ENCODE measurements around the gene SMARCD2. TPM values are rescaled to one million over a fixed set of nuclear protein-coding genes. Genes with fewer than 3 reads are reported as not detected.
"Not testable (repeated sequence)": the region's sequence is repeated elsewhere in the genome, so short reads cannot be mapped to it uniquely, and the experiment has no call there.

SMARCD2 gene
- total RNA-seq, 1 donor from 2014 or later, result 43.0 TPM

- no peaks in the 10 kb centered on the region for H3K36me3 Mint-ChIP-seq (ENCODE audit: low read depth)
- H3K27me3 Mint-ChIP-seq (ENCODE audit: low read depth), result peaks cover 13% of the 10 kb centered on the region
- no peak for TF ChIP-seq CTCF (conservative IDR thresholded peaks at IDR 0.05)
- no peaks in the 10 kb centered on the region for H3K4me1 Mint-ChIP-seq
- H3K9me3 Mint-ChIP-seq, result no peaks in the 10 kb centered on the region
- H3K4me3 Mint-ChIP-seq, result no peak overlapping the region
- H3K27ac Mint-ChIP-seq (ENCODE audit: unreplicated experiment), result no peak overlapping the region
- DNase-seq (ENCODE audit: low read depth, low spot score), result no peak
Measured at GRCh38 chr17:63880706-63881105, 38.2 kb upstream of the SMARCD2 start.

- peaks cover 13% of the 10 kb centered on the region for H3K27me3 Mint-ChIP-seq (ENCODE audit: low read depth)
- H3K4me3 Mint-ChIP-seq; H3K36me3 Mint-ChIP-seq (ENCODE audit: low read depth); H3K4me1 Mint-ChIP-seq; H3K27ac Mint-ChIP-seq (ENCODE audit: unreplicated experiment); DNase-seq (ENCODE audit: low read depth, low spot score); H3K9me3 Mint-ChIP-seq: not testable (repeated sequence)
Measured at GRCh38 chr17:63878413-63878812, 35.9 kb upstream of the SMARCD2 start.

GRCh38 chr17:63874693-63875092, 32.2 kb upstream of the SMARCD2 start:
- H3K4me3 Mint-ChIP-seq; H3K36me3 Mint-ChIP-seq (ENCODE audit: low read depth): not testable (repeated sequence)

GRCh38 chr17:63874061-63874626, 31.7 kb upstream of the SMARCD2 start:
- not testable (repeated sequence) for H3K27ac Mint-ChIP-seq (ENCODE audit: unreplicated experiment)

More at GRCh38 chr17:63874693-63875092, 32.2 kb upstream of the SMARCD2 start:
- H3K9me3 Mint-ChIP-seq; DNase-seq (ENCODE audit: low read depth, low spot score); H3K4me1 Mint-ChIP-seq; H3K27ac Mint-ChIP-seq (ENCODE audit: unreplicated experiment): not testable (repeated sequence)
- peaks cover 13% of the 10 kb centered on the region for H3K27me3 Mint-ChIP-seq (ENCODE audit: low read depth)

GRCh38 chr17:63873577-63873976, 31.1 kb upstream of the SMARCD2 start, which contains the start of gene CSH2:
Gene CSH2 (minus strand): TSS chr17:63873677. CDS start chr17:63873614, 63 bp downstream.
- not testable (repeated sequence) for H3K27me3 Mint-ChIP-seq (ENCODE audit: low read depth); H3K9me3 Mint-ChIP-seq; H3K36me3 Mint-ChIP-seq (ENCODE audit: low read depth); H3K4me3 Mint-ChIP-seq; H3K4me1 Mint-ChIP-seq; H3K27ac Mint-ChIP-seq (ENCODE audit: unreplicated experiment); DNase-seq (ENCODE audit: low read depth, low spot score)

More at GRCh38 chr17:63874061-63874626, 31.7 kb upstream of the SMARCD2 start:
- not testable (repeated sequence) for H3K4me1 Mint-ChIP-seq; DNase-seq (ENCODE audit: low read depth, low spot score); H3K27me3 Mint-ChIP-seq (ENCODE audit: low read depth); H3K9me3 Mint-ChIP-seq; H3K36me3 Mint-ChIP-seq (ENCODE audit: low read depth); H3K4me3 Mint-ChIP-seq

- H3K27me3 Mint-ChIP-seq (ENCODE audit: low read depth); H3K4me1 Mint-ChIP-seq; H3K36me3 Mint-ChIP-seq (ENCODE audit: low read depth); H3K9me3 Mint-ChIP-seq; DNase-seq (ENCODE audit: low read depth, low spot score); H3K4me3 Mint-ChIP-seq; H3K27ac Mint-ChIP-seq (ENCODE audit: unreplicated experiment): not testable (repeated sequence)
Measured at GRCh38 chr17:63871646-63872365, 29.3 kb upstream of the SMARCD2 start.

- H3K4me1 Mint-ChIP-seq; H3K36me3 Mint-ChIP-seq (ENCODE audit: low read depth); H3K4me3 Mint-ChIP-seq; H3K27ac Mint-ChIP-seq (ENCODE audit: unreplicated experiment); DNase-seq (ENCODE audit: low read depth, low spot score); H3K27me3 Mint-ChIP-seq (ENCODE audit: low read depth); H3K9me3 Mint-ChIP-seq: not testable (repeated sequence)
Measured at GRCh38 chr17:63870292-63870665, 27.8 kb upstream of the SMARCD2 start.

- DNase-seq (ENCODE audit: low read depth, low spot score); H3K27ac Mint-ChIP-seq (ENCODE audit: unreplicated experiment); H3K4me3 Mint-ChIP-seq; H3K4me1 Mint-ChIP-seq; H3K36me3 Mint-ChIP-seq (ENCODE audit: low read depth); H3K27me3 Mint-ChIP-seq (ENCODE audit: low read depth); H3K9me3 Mint-ChIP-seq: not testable (repeated sequence)
- peak; percentile 42 for TF ChIP-seq CTCF (conservative IDR thresholded peaks at IDR 0.05)
Measured at GRCh38 chr17:63869491-63870291, 27.2 kb upstream of the SMARCD2 start.

GRCh38 chr17:63866625-63867024, 24.1 kb upstream of the SMARCD2 start:
- not testable (repeated sequence) for H3K4me1 Mint-ChIP-seq; H3K27me3 Mint-ChIP-seq (ENCODE audit: low read depth); H3K27ac Mint-ChIP-seq (ENCODE audit: unreplicated experiment); H3K9me3 Mint-ChIP-seq; H3K4me3 Mint-ChIP-seq; DNase-seq (ENCODE audit: low read depth, low spot score); H3K36me3 Mint-ChIP-seq (ENCODE audit: low read depth)

Data from neural crest cell (in vitro differentiated cells).